Gastrocnemius medialis (tissue), 4 donors: ENCODE results near the gene OPA1. TPM values are rescaled to one million over a fixed set of nuclear protein-coding genes. Genes with fewer than 3 reads are reported as not detected.
A peak's percentile ranks its signal among the peaks of the same experiment; 100 is the strongest.

ENCODE experiments used
- ATAC-seq, 2 donors: fragments of 150-250 bp; one replicate each; pipeline ENCODE4 v1.9.1; 2016
- DNase-seq, 2 donors: peaks; one replicate each; pipeline ENCODE4 v3.0.0-alpha.2; 2019
- H3K27ac ChIP-seq, 4 donors: fragments of 200-600 bp; sonication (generic); 1 replicate in 1 of 4; 2 replicates in 3 of 4; pipeline ENCODE4 v1.5.1; 2016 to 2018; ENCODE audit warnings: mild to moderate bottlenecking in 2 of 4, moderate library complexity in 1 of 4
- H3K27me3 ChIP-seq, 3 donors: fragments of 200-600 bp; sonication (generic) in 2 of 3; 1 replicate in 1 of 3; 2 replicates in 2 of 3; pipeline versions ENCODE4 v1.5.1 to v1.6.0; 2016 to 2019; ENCODE audit warnings: mild to moderate bottlenecking in 1 of 3, moderate library complexity in 1 of 3
- H3K36me3 ChIP-seq, 2 donors: fragments of 200-600 bp; sonication (generic) in 1 of 2; one replicate each; pipeline ENCODE4 v1.5.1; 2017 to 2018
- H3K4me1 ChIP-seq, 2 donors: fragments of 200-600 bp; sonication (generic) in 1 of 2; one replicate each; pipeline ENCODE4 v1.5.1; 2016 to 2017; ENCODE audit warnings: mild to moderate bottlenecking in 2 of 2
- H3K4me3 ChIP-seq, 4 donors: fragments of 200-600 bp; sonication (generic) in 3 of 4; 1 replicate in 1 of 4; 2 replicates in 3 of 4; pipeline ENCODE4 v1.5.1; 2016 to 2019; ENCODE audit warnings: mild to moderate bottlenecking in 2 of 4
- H3K9me3 ChIP-seq, 3 donors: fragments of 200-600 bp; sonication (generic) in 2 of 3; 1 replicate in 1 of 3; 2 replicates in 2 of 3; pipeline ENCODE4 v1.5.1; 2016 to 2019
- POLR2A ChIP-seq, 2 donors: fragments of 450-650 bp; IDR thresholded peaks; one replicate each; pipeline ENCODE4 v1.6.1; 2017; ENCODE audit warnings: antibody characterized with exemption in 2 of 2, mild to moderate bottlenecking in 2 of 2, moderate library complexity in 2 of 2
- in situ Hi-C, 4 donors: fragments of 200-750 bp; cut with MboI; loops; one replicate each; pipeline versions ENCODE4 v1.15.0 to v1.8.0; 2017; ENCODE audit warnings: low sequenced_read_pairs in 4 of 4
- intact Hi-C: fragments of 100-400 bp; cut with DNase I; formaldehyde crosslinking; loops from one replicate; pipeline ENCODE4 v1.15.1; 2023; ENCODE audit warnings: low total_unique reads
- total RNA-seq, 4 donors: library from RNA; depleted of rRNA; stranded (reverse); fragments of >200 nt; gene quantifications; one replicate each; pipeline versions ENCODE4 v1.1.0 to v1.2.3, GENCODE V29; 2016
- TF ChIP-seq, protein P1 (sequence below), 5 experiments: fragments of 450-650 bp in 3 of 5; fragments of 200-600 bp in 2 of 5; sonication (generic) in 2 of 5; IDR thresholded peaks in 4 of 5; conservative IDR thresholded peaks in 1 of 5; 1 replicate in 4 of 5; 2 replicates in 1 of 5; pipeline ENCODE4 v1.5.1; 2016 to 2019; ENCODE audit warnings: antibody characterized with exemption in 5 of 5, mild to moderate bottlenecking in 3 of 5, moderate library complexity in 3 of 5

The OPA1 gene
- total RNA-seq, 4 donors from 2014 or later, result 59.8 to 78.2 (median 72.2) TPM

DNA sequence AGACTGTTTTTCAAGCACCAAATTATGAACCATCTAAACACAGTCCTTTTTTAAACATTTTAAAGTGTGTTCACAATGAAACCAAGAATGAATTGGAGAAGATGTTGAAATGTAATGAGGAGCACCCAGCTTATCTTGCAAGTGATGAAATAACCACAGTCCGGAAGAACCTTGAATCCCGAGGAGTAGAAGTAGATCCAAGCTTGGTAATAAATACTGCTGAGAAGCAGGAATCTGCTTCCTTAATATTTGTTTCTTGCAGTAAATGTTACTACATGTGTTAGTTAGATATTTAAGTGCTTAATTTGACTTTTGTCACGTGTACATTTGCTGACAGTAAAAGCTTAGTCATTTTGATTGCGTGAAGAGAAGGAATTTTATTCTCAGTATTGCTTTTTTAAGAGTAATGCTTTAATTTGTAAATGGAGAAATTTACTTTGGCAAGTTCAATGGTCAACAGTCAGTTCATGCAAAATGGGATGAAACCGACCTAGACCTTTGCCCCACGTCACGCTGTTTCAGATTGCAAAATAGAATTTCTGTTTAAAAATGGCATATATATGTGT is 69.8 kb downstream of the OPA1 start:
- DNase-seq (no peak), ATAC-seq (no peak)
- Histone ChIP-seq H3K27ac (no peak overlapping the region), H3K27me3 (no peaks in the 10 kb centered on the region), H3K4me1 (no peaks in the 10 kb centered on the region), H3K9me3 (no peaks in the 10 kb centered on the region), H3K36me3 (peaks cover 0 to 94% of the 10 kb centered on the region in 2 donors), H3K4me3 (no peak overlapping the region)
- intact Hi-C loops (no loop called here), in situ Hi-C loops (no loop called here)
- TF ChIP-seq, protein P1, sequence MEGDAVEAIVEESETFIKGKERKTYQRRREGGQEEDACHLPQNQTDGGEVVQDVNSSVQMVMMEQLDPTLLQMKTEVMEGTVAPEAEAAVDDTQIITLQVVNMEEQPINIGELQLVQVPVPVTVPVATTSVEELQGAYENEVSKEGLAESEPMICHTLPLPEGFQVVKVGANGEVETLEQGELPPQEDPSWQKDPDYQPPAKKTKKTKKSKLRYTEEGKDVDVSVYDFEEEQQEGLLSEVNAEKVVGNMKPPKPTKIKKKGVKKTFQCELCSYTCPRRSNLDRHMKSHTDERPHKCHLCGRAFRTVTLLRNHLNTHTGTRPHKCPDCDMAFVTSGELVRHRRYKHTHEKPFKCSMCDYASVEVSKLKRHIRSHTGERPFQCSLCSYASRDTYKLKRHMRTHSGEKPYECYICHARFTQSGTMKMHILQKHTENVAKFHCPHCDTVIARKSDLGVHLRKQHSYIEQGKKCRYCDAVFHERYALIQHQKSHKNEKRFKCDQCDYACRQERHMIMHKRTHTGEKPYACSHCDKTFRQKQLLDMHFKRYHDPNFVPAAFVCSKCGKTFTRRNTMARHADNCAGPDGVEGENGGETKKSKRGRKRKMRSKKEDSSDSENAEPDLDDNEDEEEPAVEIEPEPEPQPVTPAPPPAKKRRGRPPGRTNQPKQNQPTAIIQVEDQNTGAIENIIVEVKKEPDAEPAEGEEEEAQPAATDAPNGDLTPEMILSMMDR (IDR thresholded peaks at IDR 0.05 in 4 of 5, conservative IDR thresholded peaks at IDR 0.05 in 1 of 5), result no peak
- no peak for TF ChIP-seq POLR2A (IDR thresholded peaks at IDR 0.05)

DNA sequence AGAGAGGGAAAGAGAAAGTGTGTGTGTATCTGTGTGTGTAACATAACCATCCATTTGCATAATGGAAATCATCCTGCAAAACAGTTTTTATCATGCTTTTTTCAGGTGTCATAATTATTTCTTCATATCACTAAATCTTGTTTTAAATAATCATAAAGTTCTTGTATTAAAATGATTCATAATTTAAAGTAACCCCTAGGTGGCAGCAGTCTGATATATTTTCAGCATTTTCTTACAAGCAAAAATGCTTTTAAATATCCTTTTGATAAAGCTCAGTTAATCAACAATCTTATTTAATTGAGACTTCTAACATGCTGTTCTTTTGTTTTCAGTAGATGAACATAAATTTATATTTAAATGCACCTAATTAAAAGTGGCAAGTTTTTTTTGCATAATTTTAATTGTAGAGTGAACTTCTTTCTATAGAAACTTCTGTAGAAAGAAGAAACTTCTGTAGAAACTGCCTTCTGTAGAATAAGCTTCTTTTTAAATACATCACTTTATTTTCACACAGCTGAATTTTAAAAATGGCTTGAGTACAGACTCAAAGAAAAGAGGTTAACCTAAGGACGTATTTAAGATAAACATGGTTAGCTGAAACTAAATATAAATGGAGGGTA is 72.5 kb downstream of the OPA1 start:
- no peaks in the 10 kb centered on the region for H3K4me1 ChIP-seq
- H3K36me3 ChIP-seq, result peaks cover 0 to 94% of the 10 kb centered on the region in 2 donors
- ATAC-seq (no peak), DNase-seq (no peak)
- no peak overlapping the region for H3K4me3 ChIP-seq
- intact Hi-C loops, result no loop called here
- no peak for TF ChIP-seq POLR2A (IDR thresholded peaks at IDR 0.05)
- TF ChIP-seq, protein P1 (IDR thresholded peaks at IDR 0.05 in 4 of 5, conservative IDR thresholded peaks at IDR 0.05 in 1 of 5), result peak in 2 of 5 experiments; percentile 19 to 41
- H3K27me3 ChIP-seq, result no peaks in the 10 kb centered on the region
- in situ Hi-C loops, result no loop called here
- H3K9me3 ChIP-seq, result no peaks in the 10 kb centered on the region
- H3K27ac ChIP-seq, result no peak overlapping the region

DNA sequence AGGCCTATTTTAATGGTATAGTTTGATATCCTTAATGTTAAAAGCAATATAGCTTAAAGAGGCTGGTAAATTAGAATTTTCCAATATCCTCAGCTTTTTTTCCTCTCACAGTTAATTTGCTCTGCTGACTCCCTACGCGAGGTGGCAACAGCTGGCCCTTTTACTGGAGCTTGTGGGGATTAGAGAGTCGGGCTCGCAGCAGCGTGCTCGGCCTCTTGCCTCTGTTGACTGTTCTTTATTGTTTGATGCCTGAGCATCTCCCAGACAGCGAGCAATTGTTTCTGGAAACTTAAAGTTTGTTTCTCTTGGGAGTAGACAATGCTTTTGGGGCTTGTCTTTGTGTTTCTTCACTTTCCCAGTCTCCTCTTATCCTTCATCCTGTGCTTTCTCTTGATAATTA is 80.8 kb downstream of the OPA1 start:
- intact Hi-C loops, result no loop called here
- DNase-seq, result no peak

DNA sequence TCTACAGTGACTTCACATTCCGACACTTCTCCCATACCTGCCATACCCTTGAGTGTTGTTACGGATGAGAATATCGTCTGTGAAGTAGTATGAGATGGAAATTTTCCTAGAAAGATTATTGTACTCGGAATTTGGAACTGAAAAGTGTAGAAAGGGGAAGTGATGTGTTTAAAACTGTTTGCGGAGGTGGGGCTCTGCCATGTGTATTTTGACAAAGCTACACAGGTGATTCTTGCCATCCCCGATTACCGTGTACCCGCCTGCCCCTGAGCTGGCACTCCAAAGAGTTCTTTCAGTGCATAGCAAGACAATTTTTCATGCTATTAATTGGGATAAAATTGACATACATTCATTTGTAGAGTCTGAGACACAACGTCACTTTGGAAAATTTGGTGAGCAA is 81.7 kb downstream of the OPA1 start:
- DNase-seq, result no peak
- H3K4me1 ChIP-seq, result no peaks in the 10 kb centered on the region
- in situ Hi-C loops, result no loop called here
- peaks cover 0 to 24% of the 10 kb centered on the region in 2 donors for H3K36me3 ChIP-seq
- H3K9me3 ChIP-seq, result no peaks in the 10 kb centered on the region
- TF ChIP-seq, protein P1 (IDR thresholded peaks at IDR 0.05 in 4 of 5, conservative IDR thresholded peaks at IDR 0.05 in 1 of 5), result no peak
- TF ChIP-seq POLR2A (IDR thresholded peaks at IDR 0.05), result no peak
- no peak overlapping the region for H3K27ac ChIP-seq
- ATAC-seq, result no peak
- intact Hi-C loops, result no loop called here
- H3K27me3 ChIP-seq, result no peaks in the 10 kb centered on the region
- H3K4me3 ChIP-seq, result no peak overlapping the region

More for the DNA sequence above, 80.8 kb downstream of the OPA1 start:
- no peak for ATAC-seq
- Histone ChIP-seq H3K36me3 (peaks cover 0 to 33% of the 10 kb centered on the region in 2 donors), H3K9me3 (no peaks in the 10 kb centered on the region), H3K27me3 (no peaks in the 10 kb centered on the region), H3K4me1 (no peaks in the 10 kb centered on the region), H3K4me3 (no peak overlapping the region), H3K27ac (no peak overlapping the region)
- TF ChIP-seq, protein P1 (IDR thresholded peaks at IDR 0.05 in 4 of 5, conservative IDR thresholded peaks at IDR 0.05 in 1 of 5), result no peak
- TF ChIP-seq POLR2A (IDR thresholded peaks at IDR 0.05), result no peak
- in situ Hi-C loops, result no loop called here
